B cell (primary cell): ENCODE data around the gene GATA6. TPM values are rescaled to one million over a fixed set of nuclear protein-coding genes. Genes with fewer than 3 reads are reported as not detected.

Experiments
- ATAC-seq: fragments of 200-7000 bp; cut with Tn5 transposase; one replicate; pipeline ENCODE4 v1.10.0; 2021; ENCODE audit warnings: low read depth, mild to moderate bottlenecking, moderate number of reproducible peaks, moderate library complexity
- CTCF ChIA-PET: fragments of 350-600 bp; sonication (Branson Sonifier 250); formaldehyde crosslinking; loops from one replicate; lab custom pipeline; 2021; ENCODE audit warnings: antibody characterized with exemption, inconsistent platforms; lab: Charles Lee
- POLR2A ChIA-PET: fragments of 350-600 bp; sonication (Branson Sonifier 250); formaldehyde crosslinking; loops from one replicate; lab custom pipeline; 2021; ENCODE audit warnings: antibody characterized with exemption; lab: Charles Lee
- DNase-seq: peaks from one replicate; pipeline ENCODE4 v3.0.0; 2013
- H2AFZ ChIP-seq: 2 replicates; pipeline ENCODE4 v1.6.1; 2012; ENCODE audit warnings: mild to moderate bottlenecking, low read depth, low read length; ENCODE audit not compliant: insufficient read depth, poor library complexity, severe bottlenecking
- H3K27ac ChIP-seq, 2 donors: 1 replicate in 1 of 2; 2 replicates in 1 of 2; pipeline ENCODE4 v1.5.1; 2012 to 2013; ENCODE audit warnings: low read length in 2 of 2, mild to moderate bottlenecking in 2 of 2, moderate library complexity in 1 of 2
- H3K27me3 ChIP-seq, 4 experiments: fragments of 200-600 bp in 1 of 4; sonication (generic) in 1 of 4; replicated peaks in 1 of 4; 1 replicate in 2 of 4; 2 replicates in 2 of 4; pipeline versions ENCODE4 v1.6.1 to v1.7.0; 2013 to 2016; ENCODE audit warnings: low read length in 3 of 4, mild to moderate bottlenecking in 2 of 4, mixed read lengths in 1 of 4, moderate library complexity in 1 of 4; ENCODE audit not compliant: insufficient read depth in 4 of 4, control insufficient read depth in 3 of 4; ENCODE audit errors: control extremely low read depth in 1 of 4
- H3K36me3 ChIP-seq, 2 experiments: replicated peaks in 1 of 2; 1 replicate in 1 of 2; 2 replicates in 1 of 2; pipeline versions ENCODE4 v1.6.1 to v1.7.1; 2013; ENCODE audit warnings: low read length in 1 of 2; ENCODE audit not compliant: insufficient read depth in 2 of 2, control insufficient read depth in 1 of 2; ENCODE audit errors: control extremely low read depth in 1 of 2, extremely low read depth in 1 of 2
- H3K4me1 ChIP-seq, 2 donors: fragments of 200-600 bp in 1 of 2; sonication (generic) in 1 of 2; 1 replicate in 1 of 2; 2 replicates in 1 of 2; pipeline versions ENCODE4 v1.5.1 to v1.6.1; 2013 to 2017; ENCODE audit warnings: low read length in 2 of 2; ENCODE audit not compliant: control insufficient read depth in 2 of 2, insufficient read depth in 2 of 2
- H3K4me2 ChIP-seq: replicated peaks from 2 replicates; pipeline ENCODE3; 2012; ENCODE audit warnings: mild to moderate bottlenecking, low read depth, low read length; ENCODE audit not compliant: poor library complexity, severe bottlenecking
- H3K4me3 ChIP-seq, 5 experiments: fragments of 200-600 bp in 1 of 5; sonication (generic) in 1 of 5; 1 replicate in 3 of 5; 2 replicates in 2 of 5; pipeline versions ENCODE4 v1.5.1 to v1.7.0; 2011 to 2016; ENCODE audit warnings: low read length in 4 of 5, mild to moderate bottlenecking in 4 of 5, low read depth in 2 of 5, control low read depth in 1 of 5, moderate library complexity in 1 of 5; ENCODE audit not compliant: insufficient read depth in 1 of 5; ENCODE audit errors: control extremely low read depth in 1 of 5, extremely low read depth in 1 of 5
- H3K79me2 ChIP-seq: fragments of 200-600 bp; sonication (generic); one replicate; pipeline ENCODE4 v1.6.0; 2016; ENCODE audit warnings: low read length; ENCODE audit not compliant: control insufficient read depth, insufficient read depth
- H3K9ac ChIP-seq: fragments of 200-600 bp; sonication (generic); 2 replicates; pipeline ENCODE4 v1.6.1; 2017; ENCODE audit warnings: mild to moderate bottlenecking, low read length, moderate library complexity
- H3K9me3 ChIP-seq, 3 donors: one replicate each; pipeline versions ENCODE4 v1.6.1 to v1.7.1; 2013; ENCODE audit warnings: low read length in 2 of 3; ENCODE audit not compliant: control insufficient read depth in 2 of 3, insufficient read depth in 1 of 3; ENCODE audit errors: control extremely low read depth in 1 of 3
- H4K20me1 ChIP-seq: 2 replicates; pipeline ENCODE4 v1.6.0; 2012; ENCODE audit warnings: mild to moderate bottlenecking, low read length; ENCODE audit not compliant: insufficient read depth, control insufficient read depth, poor library complexity, severe bottlenecking
- H3K27ac Mint-ChIP-seq: one replicate; pipeline ENCODE4 v1.8.0; 2021; ENCODE audit warnings: mixed read lengths
- H3K27me3 Mint-ChIP-seq: one replicate; pipeline ENCODE4 v1.8.0; 2021; ENCODE audit warnings: mixed read lengths
- H3K4me1 Mint-ChIP-seq: one replicate; pipeline ENCODE4 v1.8.0; 2021; ENCODE audit warnings: mixed read lengths
- H3K4me3 Mint-ChIP-seq: one replicate; pipeline ENCODE4 v1.8.0; 2021; ENCODE audit warnings: mixed read lengths
- H3K9me3 Mint-ChIP-seq: one replicate; pipeline ENCODE4 v1.8.0; 2022; ENCODE audit warnings: mixed read lengths; ENCODE audit not compliant: insufficient read depth
- CTCF ChIP-seq: fragments of 200-600 bp; IDR thresholded peaks from one replicate; pipeline ENCODE4 v1.8.0; 2022; ENCODE audit warnings: antibody characterized with exemption, mild to moderate bottlenecking
- EZH2 ChIP-seq: IDR thresholded peaks from 2 replicates; pipeline ENCODE4 v1.6.1; 2012; ENCODE audit warnings: borderline replicate concordance, low read depth, mild to moderate bottlenecking, moderate library complexity, low read length; ENCODE audit not compliant: insufficient read depth, poor library complexity, severe bottlenecking
- WGBS: methylation state at CpG from one replicate; pipeline ENCODE4 v1.1.5; 2013; ENCODE audit warnings: missing lambda C conversion rate; ENCODE audit not compliant: insufficient coverage; 5-methylcytosine and 5-hydroxymethylcytosine counted together
- intact Hi-C: fragments of 100-400 bp; cut with micrococcal nuclease; formaldehyde crosslinking; loops from one replicate; pipeline ENCODE4 v1.10.0; 2022
- polyA minus RNA-seq: library from RNA; depleted of rRNA, polyadenylated mRNA; stranded (reverse); fragments of >200 nt; gene quantifications from 2 replicates; pipeline ENCODE4 v1.2.3, GENCODE V29; 2012
- polyA plus RNA-seq: library from polyadenylated mRNA; depleted of rRNA; stranded (reverse); fragments of >200 nt; gene quantifications from 2 replicates; pipeline ENCODE4 v1.2.3, GENCODE V29; 2012
- total RNA-seq, 2 donors: library from RNA; stranded (reverse); fragments of 120-200 nt in 1 of 2; gene quantifications; 1 replicate in 1 of 2; 2 replicates in 1 of 2; pipeline versions ENCODE4 v1.2.3 to v1.2.4, GENCODE V29; 2013 to 2022

The GATA6 gene
- total RNA-seq (not detected in 2 replicates), polyA plus RNA-seq (not detected in 2 replicates), polyA minus RNA-seq (0.21 TPM in 1 of 2 replicates, not detected in the other)
- total RNA-seq (2013), result 0.05 TPM

- H3K4me3 Mint-ChIP-seq, result peak within 1 kb of the TSS; percentile 79
- Histone ChIP-seq H4K20me1 (no peaks in the 10 kb centered on the region), H3K4me3 (peak within 1 kb of the TSS in 4 of 5 experiments; percentile 17 to 32 (median 24)), H3K4me1 (peaks cover 13 to 16% of the 10 kb centered on the region in 2 donors), H3K27ac (no peak within 1 kb of the TSS), H3K36me3 (no peaks in the 10 kb centered on the region), H3K9me3 (peaks cover 0 to 33% (median 0%) of the 10 kb centered on the region in 3 donors), H3K79me2 (no peaks in the 10 kb centered on the region), H3K4me2 (peak within 1 kb of the TSS; percentile 67), H3K9ac (peak within 1 kb of the TSS; percentile 19), H2AFZ (peak within 1 kb of the TSS; percentile 49), H3K27me3 (peaks cover 0 to 76% (median 28%) of the 10 kb centered on the region in 4 experiments)
- POLR2A ChIA-PET, result no interaction called here
- H3K27me3 Mint-ChIP-seq, result peaks cover 56% of the 10 kb centered on the region
- peaks cover 26% of the 10 kb centered on the region for H3K4me1 Mint-ChIP-seq
- CTCF ChIA-PET, result no interaction called here
- DNase-seq (no peak), ATAC-seq (no peak)
- intact Hi-C loops, result no loop called here
- H3K9me3 Mint-ChIP-seq, result no peaks in the 10 kb centered on the region
- TF ChIP-seq CTCF (no peak), EZH2 (no peak)
- WGBS, result under 1% methylated on average over 71 of the region's 87 CpGs
- peak within 1 kb of the TSS; percentile 61 for H3K27ac Mint-ChIP-seq
These were observed at the start of gene GATA6 for GRCh38 chr18:22169011-22169888. GATA6 (plus strand) TSS chr18:22169589; CDS start chr18:22171145, 1,556 bp downstream.

DNA sequence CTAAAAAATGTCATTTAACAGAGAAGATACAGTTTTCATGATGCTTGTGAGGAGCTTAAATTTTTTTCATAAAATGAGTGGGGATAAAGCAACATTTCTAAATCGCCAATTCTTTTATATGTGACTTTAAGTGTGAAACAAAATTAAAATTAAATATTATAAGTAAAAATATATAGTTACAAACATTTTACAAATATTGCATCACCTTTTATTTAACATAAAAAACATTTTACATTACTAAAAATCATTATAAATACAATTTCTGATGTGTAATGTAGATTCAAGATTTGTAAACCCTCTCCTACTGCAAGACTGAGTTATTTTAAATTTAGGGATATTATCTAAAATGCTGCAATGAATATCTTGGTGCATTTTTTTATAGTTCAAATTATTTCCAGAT lies 44.4 kb upstream of the GATA6 start:
- no peaks in the 10 kb centered on the region for H3K4me1 Mint-ChIP-seq
- DNase-seq (no peak), ATAC-seq (no peak)
- no CpG with 5 or more reads among the region's 1 CpG for WGBS
- H3K27me3 Mint-ChIP-seq, result no peaks in the 10 kb centered on the region
- H3K4me3 Mint-ChIP-seq, result no peak overlapping the region
- Histone ChIP-seq H3K36me3 (no peaks in the 10 kb centered on the region), H3K9me3 (no peaks in the 10 kb centered on the region), H3K4me1 (no peaks in the 10 kb centered on the region), H2AFZ (no peak overlapping the region), H3K4me2 (no peak overlapping the region), H4K20me1 (no peaks in the 10 kb centered on the region), H3K27me3 (peaks cover 0 to 2% (median 0%) of the 10 kb centered on the region in 4 experiments), H3K79me2 (no peaks in the 10 kb centered on the region), H3K9ac (no peak overlapping the region), H3K27ac (no peak overlapping the region), H3K4me3 (no peak overlapping the region)
- ChIA-PET CTCF (no interaction called here), POLR2A (no interaction called here)
- intact Hi-C loops, result no loop called here
- H3K27ac Mint-ChIP-seq, result no peak overlapping the region
- TF ChIP-seq CTCF (no peak), EZH2 (no peak)
- H3K9me3 Mint-ChIP-seq, result no peaks in the 10 kb centered on the region
